Measurements from ENCODE around the gene HILPDA. TPM values are rescaled to one million over a fixed set of nuclear protein-coding genes. Genes with fewer than 3 reads are reported as not detected.
A peak's percentile ranks its signal among the peaks of the same experiment; 100 is the strongest.

Gene HILPDA, protein sequence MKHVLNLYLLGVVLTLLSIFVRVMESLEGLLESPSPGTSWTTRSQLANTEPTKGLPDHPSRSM
- 20.5 and 24.2 TPM in 2 replicates for total RNA-seq

DNA sequence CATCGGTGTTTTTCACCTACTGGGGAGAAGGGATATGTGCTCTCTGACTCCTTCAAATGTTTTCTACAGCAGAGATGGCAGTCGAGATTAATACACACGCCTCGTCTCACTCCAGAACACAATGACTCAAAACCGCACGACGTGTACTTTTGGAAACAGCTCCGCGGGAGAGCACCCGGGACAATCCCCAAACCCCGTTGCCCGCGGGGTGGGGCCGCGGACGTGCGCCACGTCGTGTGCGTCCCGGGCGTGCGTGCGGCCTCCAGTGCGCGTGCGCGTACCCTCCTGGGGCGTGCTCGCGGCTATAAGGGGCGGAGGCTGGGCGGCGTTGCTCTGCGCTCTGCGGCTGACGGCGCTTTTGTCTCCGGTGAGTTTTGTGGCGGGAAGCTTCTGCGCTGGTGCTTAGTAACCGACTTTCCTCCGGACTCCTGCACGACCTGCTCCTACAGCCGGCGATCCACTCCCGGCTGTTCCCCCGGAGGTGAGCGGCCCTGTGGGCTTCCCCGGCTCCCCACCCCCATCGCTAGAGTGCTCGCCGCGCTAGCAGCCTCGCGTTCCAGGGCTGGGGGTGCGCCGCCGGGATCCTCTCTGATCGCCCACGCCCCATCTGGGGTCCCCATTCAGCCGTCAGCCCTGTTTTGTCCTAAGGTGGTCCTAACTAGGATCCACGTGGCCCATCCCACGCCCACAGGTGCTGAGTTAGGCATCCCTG lies at the start of gene HILPDA:
Gene HILPDA (plus strand): TSS at position 336 of the 712 bp plus-strand sequence. CDS start 1,391 bp downstream, outside the sequence.
- DNase-seq (ENCODE audit: low read depth): peak; percentile 95

DNA sequence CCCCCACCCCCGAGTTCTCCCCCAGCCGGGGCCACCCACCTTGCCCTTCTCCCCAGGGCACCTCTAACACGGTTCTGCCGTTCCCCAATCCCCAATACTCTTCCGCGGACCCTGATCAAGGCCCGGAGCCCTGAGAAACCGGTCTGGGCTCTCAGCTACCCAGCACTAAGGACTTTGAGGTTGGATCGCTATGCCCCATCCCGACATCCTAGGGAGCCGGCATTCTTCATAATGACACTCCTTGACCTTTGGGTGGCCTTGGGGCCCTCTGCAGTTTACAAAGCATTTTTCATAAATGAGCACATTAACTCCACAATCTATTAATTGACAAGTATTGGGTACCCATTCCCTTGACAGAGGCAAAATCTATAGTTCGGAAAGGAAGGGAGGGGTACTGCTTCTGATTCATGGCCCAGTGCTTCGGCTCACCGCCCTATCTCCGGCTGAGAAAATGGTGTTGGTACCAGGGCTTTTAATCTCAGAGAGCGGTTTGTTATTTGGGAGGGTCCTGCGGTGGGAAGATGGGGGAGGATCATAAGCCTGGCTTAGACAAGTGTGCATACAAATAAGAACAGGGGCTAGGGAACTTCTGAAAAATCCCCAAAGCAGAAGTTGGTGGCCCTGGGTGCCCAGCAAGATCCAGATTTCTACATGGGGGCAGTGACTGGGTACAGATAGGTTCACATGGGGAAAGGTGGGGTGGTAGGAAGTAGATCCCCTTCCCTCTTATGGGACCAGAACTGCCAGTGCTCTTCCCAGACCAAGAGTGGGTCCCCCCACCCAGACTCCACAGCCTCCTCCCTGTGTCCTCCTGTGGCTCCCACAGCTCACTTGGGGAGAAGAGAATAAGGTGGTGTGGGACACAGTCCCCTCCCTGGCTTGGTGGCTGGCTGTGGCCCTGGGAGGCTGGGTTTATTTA lies 49.1 kb upstream of the HILPDA start:
- DNase-seq (ENCODE audit: low read depth): no peak

DNA sequence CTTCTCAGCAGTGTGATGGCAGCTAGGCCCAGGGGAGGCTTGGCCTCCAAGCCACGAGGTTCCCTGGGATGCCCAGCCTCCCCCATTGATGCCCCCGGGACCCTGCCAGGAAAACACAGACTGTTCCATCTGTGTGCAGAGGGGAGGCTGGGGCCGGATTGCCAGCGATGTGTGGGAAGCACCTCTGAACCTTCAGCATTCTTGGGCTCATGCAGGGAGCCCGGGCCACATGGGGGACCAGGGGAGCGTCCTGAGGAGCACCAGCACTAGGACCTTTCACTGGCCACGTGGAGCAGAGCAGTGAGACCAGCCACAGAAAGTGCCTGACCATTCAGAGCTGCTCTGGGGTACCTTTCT lies 48.5 kb upstream of the HILPDA start:
- no peak for DNase-seq (ENCODE audit: low read depth)

DNA sequence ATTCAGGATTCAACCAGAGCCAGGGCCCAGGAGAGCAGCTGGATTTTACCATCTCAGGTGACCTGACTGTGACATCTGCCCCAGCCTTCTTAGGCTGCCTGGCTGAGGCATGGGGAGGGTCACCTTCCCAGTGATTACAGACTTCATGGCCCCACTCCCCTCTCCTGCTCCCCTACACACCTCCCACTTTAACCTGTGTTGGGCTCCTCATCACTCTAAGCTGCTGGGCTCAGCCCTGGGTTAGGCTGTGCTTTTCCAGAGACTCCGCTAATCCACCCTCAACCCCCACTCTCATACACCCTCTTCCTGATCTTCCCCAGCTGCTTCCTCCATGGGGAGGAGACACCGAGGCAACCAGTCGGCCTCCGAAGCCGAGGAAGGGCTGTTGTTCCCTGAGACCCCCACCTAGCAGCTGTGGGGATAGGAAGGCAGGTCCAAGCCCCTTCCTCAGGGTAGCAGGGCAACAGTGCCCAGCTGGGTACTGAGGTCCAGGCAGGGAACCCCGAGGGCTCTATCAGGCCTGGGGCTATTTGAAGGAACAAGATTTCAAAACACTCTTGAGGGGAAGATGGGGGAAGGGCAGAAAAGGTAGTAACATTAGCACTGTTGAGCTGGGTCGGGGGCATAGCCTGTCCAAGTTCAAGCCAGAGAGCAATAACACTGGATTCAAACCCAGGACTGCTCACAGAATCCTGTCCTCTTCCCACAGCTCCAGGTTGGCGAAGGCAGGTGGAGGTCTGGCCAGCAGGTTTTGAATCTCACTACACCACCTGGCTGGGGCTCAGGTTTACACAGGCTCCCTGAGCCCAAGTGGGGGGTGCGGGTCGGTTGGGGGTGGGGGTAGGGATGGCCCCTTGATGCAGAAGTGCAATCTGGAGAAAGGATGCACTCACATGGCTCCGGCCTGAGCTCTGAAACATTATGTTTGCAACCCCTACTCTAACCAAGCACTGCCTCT lies 47.6 kb upstream of the HILPDA start:
- DNase-seq (ENCODE audit: low read depth): no peak

DNA sequence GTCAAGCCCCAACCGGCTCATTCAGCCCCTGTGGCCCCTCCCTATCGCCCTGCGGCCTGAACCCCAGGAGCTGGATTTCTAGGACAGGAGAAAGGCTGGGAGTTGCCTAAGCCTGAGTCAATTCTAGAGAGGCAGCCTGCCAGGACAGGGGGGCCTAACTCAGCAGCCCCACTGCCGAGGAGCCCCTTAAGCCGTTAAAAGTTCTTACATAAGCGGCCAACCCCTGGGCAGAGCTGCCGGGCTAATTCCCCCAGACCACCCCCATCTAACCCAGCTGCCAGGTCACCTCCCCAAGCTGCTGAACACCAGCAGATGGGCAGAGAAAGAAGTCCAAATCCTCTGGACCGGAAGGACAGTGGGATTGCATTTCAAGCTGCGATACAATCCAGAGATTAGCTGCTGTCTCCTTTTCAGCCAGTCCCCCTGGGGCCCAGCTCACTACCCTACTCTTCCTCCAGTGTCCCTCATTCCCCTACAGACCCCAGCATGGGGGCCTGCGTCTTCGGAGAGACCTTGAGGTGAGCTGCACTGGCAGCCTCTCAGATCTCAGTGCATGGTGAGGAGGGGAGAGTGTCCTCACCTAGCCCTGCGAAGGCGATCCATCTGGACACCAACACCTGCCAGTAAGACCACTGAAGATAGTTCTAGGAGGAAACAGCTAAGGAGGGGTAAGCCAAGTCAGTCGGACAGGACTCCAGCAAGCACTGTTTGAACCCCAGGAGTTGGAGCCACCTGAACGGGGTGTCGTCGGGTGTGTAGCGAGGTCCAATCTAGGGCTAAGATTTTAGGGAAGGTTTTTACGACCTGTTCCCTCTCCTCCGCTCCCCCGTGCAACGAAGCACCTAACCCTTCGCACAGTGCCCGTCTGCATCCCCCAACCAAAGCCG lies 46.7 kb upstream of the HILPDA start:
- DNase-seq (ENCODE audit: low read depth): no peak

DNA sequence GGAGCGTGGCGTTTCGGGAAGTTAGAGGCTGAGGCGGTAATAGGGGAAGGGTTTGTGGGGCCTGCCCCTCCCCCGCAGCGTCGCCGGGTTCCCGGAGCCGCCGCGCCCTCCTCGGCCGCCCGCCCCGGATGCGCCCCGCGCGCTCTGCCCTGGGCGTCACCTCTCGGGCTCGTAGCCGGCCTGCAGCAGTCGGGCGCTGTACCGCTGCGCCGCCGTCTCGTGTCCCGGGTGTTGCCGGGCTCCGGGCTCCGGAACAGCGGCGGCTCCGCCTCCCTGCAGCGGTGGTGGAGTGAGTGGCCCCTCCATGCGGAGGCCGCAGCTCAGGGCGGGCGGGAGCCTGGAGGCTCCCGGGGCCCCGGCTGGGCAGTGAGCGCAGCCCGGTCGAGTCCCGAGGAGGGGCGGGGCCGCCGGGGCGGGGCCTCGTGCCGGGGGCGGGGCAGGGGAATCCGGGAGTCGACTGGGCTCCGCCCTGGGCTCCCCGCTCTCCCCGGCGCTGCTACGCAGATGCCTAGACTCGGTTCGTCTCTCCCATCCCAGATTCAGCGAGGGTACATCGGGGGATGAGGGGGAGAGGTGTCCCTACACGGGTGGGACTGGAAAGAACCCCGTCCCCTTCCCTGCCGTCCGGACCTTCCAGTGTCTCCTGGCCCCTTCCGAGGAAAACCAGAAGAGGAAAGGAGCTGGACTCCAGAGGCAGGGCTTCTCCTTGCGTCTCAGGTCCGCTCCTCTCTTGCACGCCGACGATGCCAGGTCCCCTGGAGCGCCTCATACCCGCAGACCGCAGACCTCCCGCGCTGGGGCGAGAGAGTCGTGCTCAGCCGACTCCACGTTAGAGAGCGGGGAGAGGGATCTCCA lies 45.9 kb upstream of the HILPDA start, which contains the start of gene IMPDH1:
Gene IMPDH1 (minus strand): TSS at position 387 of the 855 bp plus-strand sequence. CDS start 81 bp downstream, at position 306.
- DNase-seq (ENCODE audit: low read depth): no peak

DNA sequence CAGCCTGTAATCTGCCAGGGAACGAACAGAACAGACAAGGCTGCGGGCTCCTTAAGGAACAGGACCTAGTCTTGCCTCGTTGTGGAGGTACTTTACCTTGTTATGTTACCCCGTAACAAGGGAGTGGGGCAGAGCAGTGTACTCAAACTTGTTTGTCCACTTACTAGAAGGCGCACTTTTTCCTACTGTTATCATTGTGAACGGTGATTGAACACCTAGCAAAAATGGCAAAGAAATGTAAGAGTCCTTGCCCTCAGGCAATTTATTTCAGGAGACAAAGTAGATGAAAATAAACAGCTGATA lies 45.3 kb upstream of the HILPDA start:
- DNase-seq (ENCODE audit: low read depth): peak; percentile 56

DNA sequence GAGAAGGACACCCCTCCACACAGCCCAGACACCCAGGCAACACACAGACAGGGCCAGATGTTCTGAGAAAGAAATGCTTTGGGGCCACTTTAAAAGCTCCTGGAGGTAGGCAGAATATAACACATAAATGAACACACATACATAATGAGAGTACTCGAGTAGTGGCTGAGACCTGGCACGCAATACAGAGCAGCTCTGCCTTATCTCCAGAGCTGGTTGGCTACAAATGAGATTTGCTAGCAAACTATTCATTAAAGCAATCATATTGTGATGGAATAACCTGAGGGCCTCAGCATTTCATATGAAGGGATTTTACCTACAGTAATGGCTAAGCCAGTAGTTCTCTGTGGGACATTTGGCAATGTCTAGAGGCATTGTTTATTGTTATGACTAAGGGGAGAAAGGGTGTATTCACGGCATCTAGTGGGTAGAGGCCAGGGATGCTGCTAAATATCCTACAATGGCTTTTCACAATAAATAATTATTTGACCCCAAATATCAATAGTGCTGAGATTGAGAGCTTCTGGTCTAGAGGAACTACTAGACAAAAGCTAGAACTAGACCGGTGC lies 40.4 kb upstream of the HILPDA start:
- no peak for DNase-seq (ENCODE audit: low read depth)

DNA sequence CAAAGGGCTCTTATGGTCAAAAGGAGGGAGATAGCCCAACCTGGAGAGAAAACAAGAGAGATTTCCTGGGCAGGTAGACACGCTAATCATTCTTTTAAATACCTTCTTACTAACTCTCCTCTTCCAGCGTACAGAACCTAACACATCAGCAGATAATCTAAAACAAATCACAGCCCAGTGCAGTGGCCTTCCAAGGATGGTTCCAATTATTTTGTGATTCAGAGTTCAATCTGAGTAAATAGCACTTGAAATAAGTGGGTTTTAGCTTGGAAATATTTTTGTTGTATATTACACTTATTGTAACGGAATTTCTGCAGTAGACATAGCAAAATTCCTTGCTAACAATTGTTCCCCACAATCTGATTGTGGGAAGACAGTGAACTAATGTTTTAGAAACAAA lies 38.6 kb upstream of the HILPDA start:
- DNase-seq (ENCODE audit: low read depth): no peak

DNA sequence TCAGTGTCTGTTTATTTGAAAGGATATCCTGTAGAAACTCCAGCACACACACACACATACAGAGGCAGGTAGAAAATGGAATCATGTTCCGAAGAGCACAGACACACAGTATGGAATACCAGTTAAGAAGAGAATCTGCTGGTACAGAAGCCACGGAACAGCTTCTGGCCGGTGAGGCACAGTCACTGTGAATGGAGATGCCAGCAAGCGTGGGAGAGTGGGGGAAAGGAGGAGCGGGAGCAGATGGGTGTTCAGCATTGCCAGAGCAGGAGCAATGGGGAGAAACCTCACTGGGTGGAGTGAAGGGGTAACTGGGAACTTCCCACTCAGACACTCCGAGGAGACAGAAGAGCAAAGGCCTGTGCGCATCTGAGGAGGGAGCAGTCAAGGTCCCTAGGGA lies 36.4 kb upstream of the HILPDA start:
- no peak for DNase-seq (ENCODE audit: low read depth)

DNA sequence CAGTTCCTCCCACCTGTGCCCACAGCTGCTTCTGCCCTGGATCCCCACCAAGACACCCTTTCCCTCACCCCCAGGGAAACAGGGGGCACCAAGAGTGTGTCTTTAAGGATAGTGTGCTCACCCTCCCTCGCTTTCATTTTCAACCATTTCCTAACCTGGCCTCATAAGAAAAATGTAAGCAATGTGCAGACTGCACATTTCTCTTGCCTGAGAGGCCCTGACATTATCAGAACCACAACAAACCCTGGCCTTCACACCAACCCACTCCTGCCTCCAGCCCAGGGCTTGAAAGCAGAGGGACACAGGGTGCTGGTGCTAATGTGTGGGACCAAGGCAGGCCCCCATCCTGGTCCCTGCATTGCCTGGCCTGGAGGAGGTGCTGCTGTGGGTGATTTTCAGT lies 34.9 kb upstream of the HILPDA start:
- DNase-seq (ENCODE audit: low read depth): no peak

DNA sequence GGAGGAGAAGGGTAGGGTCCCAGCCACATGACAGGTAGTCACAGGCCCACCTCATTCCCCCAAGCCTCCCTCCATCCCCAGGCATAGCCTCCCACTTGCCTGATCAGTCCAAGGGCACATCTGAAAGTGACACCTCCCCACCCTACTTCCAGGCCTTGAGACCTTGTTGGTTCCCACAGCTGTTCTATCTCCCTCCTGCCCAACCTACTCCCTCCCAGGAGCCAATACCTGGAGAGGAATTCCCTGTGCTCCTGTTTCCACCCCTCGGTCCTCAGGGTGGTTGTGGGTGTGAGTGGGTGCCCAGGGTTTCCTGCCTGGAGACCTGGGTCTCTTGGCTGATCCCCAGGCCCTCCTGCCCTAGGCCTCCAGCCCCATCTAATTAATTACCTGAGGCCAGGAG lies 34.3 kb upstream of the HILPDA start:
- DNase-seq (ENCODE audit: low read depth): no peak

DNA sequence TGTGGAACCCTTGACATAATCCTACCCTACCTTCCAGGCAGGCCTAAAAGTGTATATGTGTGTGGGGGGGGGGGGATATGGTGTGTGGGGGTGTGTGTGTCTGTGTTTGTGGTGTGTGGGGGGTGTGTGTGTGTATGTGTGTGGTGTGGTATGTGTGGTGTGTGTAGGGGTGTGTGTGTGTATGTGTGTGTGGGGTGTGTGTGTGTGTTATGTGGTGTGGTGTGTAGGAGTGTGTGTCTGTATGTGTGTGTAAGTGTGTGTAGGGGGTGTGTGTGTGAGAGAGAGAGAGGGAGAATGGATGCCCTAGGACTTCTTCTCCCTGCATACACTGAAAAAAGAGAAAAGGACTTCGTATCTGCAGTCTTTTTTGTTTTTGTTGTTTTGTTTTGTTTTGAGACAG lies 33.6 kb upstream of the HILPDA start:
- DNase-seq (ENCODE audit: low read depth): no peak

DNA sequence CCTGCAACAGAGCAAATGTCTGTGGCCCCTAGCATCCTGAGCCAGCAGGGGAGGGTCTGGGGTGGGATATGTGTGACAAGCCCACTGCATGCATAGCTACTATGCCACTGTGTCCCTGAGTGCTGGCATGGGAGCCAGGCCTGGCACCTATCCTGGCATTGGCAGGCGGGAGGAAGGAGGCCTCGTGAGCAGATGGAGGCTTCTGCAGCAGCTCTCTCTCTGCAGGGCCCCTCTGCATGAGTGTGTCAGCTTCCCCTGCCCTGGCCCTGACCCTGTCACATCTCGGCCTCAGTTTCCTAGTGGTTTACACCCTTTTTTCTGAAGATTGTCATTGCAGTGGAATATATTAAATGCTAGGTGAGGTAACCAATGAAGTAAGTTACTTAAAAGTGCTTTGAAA lies 32.8 kb upstream of the HILPDA start:
- DNase-seq (ENCODE audit: low read depth): no peak

DNA sequence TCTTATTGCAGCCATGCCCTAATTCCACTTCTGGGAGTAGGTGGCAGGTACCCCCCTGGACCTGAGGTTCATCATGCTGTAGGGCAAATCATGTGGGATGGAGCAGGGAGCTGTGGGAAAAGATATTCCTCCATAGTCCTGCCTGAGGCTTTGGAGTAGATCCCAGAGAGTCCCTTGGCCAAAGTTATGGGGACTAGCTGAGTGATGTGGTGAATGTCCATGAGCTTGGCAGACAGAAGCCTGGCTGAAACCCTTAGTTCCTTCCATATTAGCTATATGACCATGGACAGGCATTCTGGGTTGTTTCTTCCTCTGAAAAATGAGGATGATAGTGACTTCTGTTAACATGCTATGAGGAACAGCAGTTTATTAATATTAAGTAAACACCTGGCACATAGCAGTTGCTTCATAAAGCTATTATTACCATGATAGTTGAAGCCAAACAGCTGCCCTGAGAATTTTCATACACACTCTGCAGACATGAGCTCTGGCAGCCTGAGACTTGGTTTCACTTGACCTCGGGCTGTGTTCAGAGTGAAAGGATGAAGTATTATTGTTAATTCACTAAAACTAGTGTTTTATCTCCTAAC lies 30.9 kb upstream of the HILPDA start:
- no peak for DNase-seq (ENCODE audit: low read depth)

DNA sequence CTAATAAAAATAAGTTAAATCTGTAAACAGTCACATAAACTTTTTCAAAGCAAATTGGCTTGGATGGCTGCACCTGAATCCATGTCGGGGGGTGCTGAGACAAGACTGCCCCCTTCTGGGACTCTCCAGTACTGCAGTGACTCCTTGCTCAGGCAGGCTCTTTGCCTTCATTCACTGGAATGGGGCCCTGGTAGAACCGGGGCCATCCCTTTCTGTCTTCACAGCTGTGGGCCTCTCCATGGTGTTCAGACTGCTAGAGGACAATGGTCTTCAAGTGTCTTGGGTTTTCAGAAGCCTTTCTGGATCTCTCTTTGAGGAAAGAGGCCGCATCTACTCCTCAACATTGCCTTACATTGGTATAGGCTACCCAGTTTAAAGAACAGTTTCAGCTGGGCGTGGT lies 29.8 kb upstream of the HILPDA start:
- peak; percentile 47 for DNase-seq (ENCODE audit: low read depth)

DNA sequence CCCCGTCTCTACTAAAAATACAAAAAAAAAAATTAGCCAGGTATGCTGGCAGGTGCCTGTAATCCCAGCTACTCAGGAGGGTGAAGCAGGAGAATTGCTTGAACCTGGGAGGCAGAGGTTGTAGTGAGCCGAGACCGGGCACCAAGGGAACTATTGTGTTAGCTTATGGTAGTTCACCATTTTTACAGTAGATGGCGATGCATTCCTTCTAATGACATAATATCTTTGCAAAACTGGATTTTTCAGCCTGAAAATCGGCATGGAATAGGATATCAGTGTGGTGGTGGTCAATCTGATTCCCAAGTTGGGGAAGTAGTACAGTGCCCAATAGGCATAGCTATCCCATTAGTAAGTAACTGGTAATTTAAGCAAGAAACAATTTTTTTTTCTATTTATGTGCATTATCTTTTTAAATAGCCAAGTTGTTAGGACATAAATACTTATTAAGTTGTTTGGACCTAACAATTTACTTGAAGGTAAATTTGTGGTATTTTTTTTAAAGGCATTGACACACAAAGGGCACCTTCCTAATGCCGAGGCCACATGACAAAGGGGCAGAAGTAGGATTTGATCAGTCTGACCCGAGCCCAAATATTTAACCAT lies 28.3 kb upstream of the HILPDA start:
- peak; percentile 53 for DNase-seq (ENCODE audit: low read depth)

DNA sequence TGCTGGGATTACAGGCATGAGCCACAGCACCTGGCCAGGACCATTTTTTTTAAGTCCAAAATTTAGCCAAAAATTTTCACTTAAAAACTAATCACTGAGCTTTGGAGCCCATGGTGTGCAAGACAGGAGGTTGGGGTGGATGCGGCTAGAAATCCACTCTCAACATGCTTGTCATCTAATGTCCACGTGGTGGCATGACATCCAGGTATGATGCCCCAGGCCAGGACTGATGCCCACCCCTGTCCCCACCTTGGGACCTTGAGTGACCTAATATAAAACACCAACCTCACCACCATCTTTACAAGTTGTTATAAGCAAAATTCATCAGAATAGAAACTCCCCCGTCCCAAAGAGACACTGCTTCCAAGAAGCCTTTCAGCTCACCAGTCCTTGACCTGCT lies 25.5 kb upstream of the HILPDA start:
- DNase-seq (ENCODE audit: low read depth): no peak

DNA sequence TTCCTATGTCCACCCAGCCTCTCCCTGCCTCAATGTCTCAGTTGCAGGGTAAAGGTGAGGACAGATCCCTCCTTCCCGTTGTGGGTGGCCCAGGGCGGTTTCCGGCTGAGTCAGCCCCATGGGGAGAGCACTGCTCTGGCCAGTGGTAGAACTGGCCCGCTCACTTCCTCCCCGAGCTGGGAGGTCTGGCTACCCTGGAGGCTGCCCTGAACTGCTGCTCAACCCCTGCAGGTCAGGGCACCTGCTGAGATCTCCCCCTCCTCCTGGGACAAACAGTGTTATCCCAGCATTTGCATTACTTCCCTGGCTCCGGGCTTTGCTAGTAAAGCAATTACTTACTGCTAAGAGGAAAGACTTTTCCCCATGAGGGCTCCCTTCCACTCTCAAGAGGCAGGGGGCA lies 24.5 kb upstream of the HILPDA start:
- DNase-seq (ENCODE audit: low read depth): no peak
